Trophoblast cell (in vitro differentiated cells and primary cell): ENCODE measurements around the gene ZGPAT.

Experiments used
- DNase-seq, 2 donors: peaks; one replicate each; pipeline ENCODE4 v3.0.0-alpha.2; 2016
- H2AFZ ChIP-seq: 2 replicates; pipeline ENCODE4 v1.6.1; 2013; ENCODE audit warnings: low read length, moderate library complexity, mild to moderate bottlenecking; ENCODE audit not compliant: insufficient read depth, poor library complexity
- H2AK5ac ChIP-seq: 2 replicates; pipeline ENCODE4 v1.6.1; 2013; ENCODE audit warnings: mild to moderate bottlenecking, low read length
- H2BK120ac ChIP-seq: 2 replicates; pipeline ENCODE4 v1.6.1; 2013; ENCODE audit warnings: low read length, mild to moderate bottlenecking, moderate library complexity; ENCODE audit not compliant: insufficient read depth, poor library complexity
- H2BK12ac ChIP-seq: 2 replicates; pipeline ENCODE4 v1.6.1; 2013; ENCODE audit warnings: mild to moderate bottlenecking, low read length, moderate library complexity
- H2BK5ac ChIP-seq: 2 replicates; pipeline ENCODE4 v1.6.1; 2013; ENCODE audit warnings: low read length, low read depth, moderate library complexity, mild to moderate bottlenecking; ENCODE audit not compliant: poor library complexity
- H3K14ac ChIP-seq: 2 replicates; pipeline ENCODE4 v1.6.1; 2013; ENCODE audit warnings: mild to moderate bottlenecking, low read length
- H3K18ac ChIP-seq: 2 replicates; pipeline ENCODE4 v1.6.1; 2013; ENCODE audit warnings: mild to moderate bottlenecking, low read length
- H3K23ac ChIP-seq: 2 replicates; pipeline ENCODE4 v1.6.1; 2013; ENCODE audit warnings: low read length
- H3K27ac ChIP-seq: 2 replicates; pipeline ENCODE4 v1.5.1; 2013; ENCODE audit warnings: low read depth, mild to moderate bottlenecking, inconsistent platforms, low read length, moderate library complexity
- H3K27me3 ChIP-seq: 2 replicates; pipeline ENCODE4 v1.6.1; 2013; ENCODE audit warnings: inconsistent platforms, mild to moderate bottlenecking, low read length, moderate library complexity; ENCODE audit not compliant: insufficient read depth
- H3K36me3 ChIP-seq, 2 experiments: 1 replicate in 1 of 2; 2 replicates in 1 of 2; pipeline ENCODE4 v1.6.1; 2013; ENCODE audit warnings: low read length in 2 of 2, mild to moderate bottlenecking in 2 of 2, moderate library complexity in 1 of 2; ENCODE audit not compliant: insufficient read depth in 2 of 2, control insufficient read depth in 1 of 2
- H3K4ac ChIP-seq: 2 replicates; pipeline ENCODE4 v1.6.1; 2013; ENCODE audit warnings: low read depth, mild to moderate bottlenecking, low read length, moderate library complexity
- H3K4me1 ChIP-seq, 2 experiments: 1 replicate in 1 of 2; 2 replicates in 1 of 2; pipeline ENCODE4 v1.6.1; 2013; ENCODE audit warnings: low read length in 2 of 2, mild to moderate bottlenecking in 2 of 2, moderate library complexity in 1 of 2; ENCODE audit not compliant: insufficient read depth in 2 of 2, control insufficient read depth in 1 of 2
- H3K4me2 ChIP-seq: 2 replicates; pipeline ENCODE4 v1.6.1; 2013; ENCODE audit warnings: inconsistent platforms, mild to moderate bottlenecking, low read length, moderate library complexity
- H3K4me3 ChIP-seq: 2 replicates; pipeline ENCODE4 v1.5.1; 2013; ENCODE audit warnings: mild to moderate bottlenecking, low read depth, low read length, inconsistent platforms
- H3K79me1 ChIP-seq: one replicate; pipeline ENCODE4 v1.6.1; 2013; ENCODE audit warnings: low read length
- H3K79me2 ChIP-seq: 2 replicates; pipeline ENCODE4 v1.6.1; 2013; ENCODE audit warnings: low read length, mild to moderate bottlenecking; ENCODE audit not compliant: control insufficient read depth, insufficient read depth, poor library complexity
- H3K9ac ChIP-seq: 2 replicates; pipeline ENCODE4 v1.6.1; 2013; ENCODE audit warnings: mild to moderate bottlenecking, low read length
- H3K9me3 ChIP-seq: 2 replicates; pipeline ENCODE4 v1.6.1; 2013; ENCODE audit warnings: low read depth, mild to moderate bottlenecking, control low read depth, inconsistent platforms, low read length; ENCODE audit not compliant: insufficient read depth
- H4K12ac ChIP-seq: 2 replicates; pipeline ENCODE4 v1.6.1; 2013; ENCODE audit warnings: low read depth, mild to moderate bottlenecking, low read length, moderate library complexity
- H4K8ac ChIP-seq: 2 replicates; pipeline ENCODE4 v1.6.1; 2013; ENCODE audit warnings: low read depth, mild to moderate bottlenecking, low read length, moderate library complexity
- H4K91ac ChIP-seq: one replicate; pipeline ENCODE4 v1.6.1; 2013; ENCODE audit warnings: low read depth, mild to moderate bottlenecking, low read length, moderate library complexity
- WGBS: extraction: QIAGEN DNeasy Blood & Tissue Kit; methylation state at CpG from one replicate; pipeline ENCODE4 v1.1.7; 2013; ENCODE audit warnings: missing lambda C conversion rate; ENCODE audit not compliant: insufficient read length, insufficient coverage; ENCODE audit errors: extremely low coverage; 5-methylcytosine and 5-hydroxymethylcytosine counted together

ZGPAT gene

GRCh38 chr20:63682384-63683139 lies 25.3 kb upstream of the ZGPAT start:
- H3K4ac ChIP-seq: no peak overlapping the region
- peak overlapping the region; percentile 48 for H3K14ac ChIP-seq
- peak overlapping the region; percentile 39 for H2BK12ac ChIP-seq
- peak overlapping the region; percentile 6 for H2AFZ ChIP-seq
- peak overlapping the region; percentile 55 for H4K8ac ChIP-seq
- no peak overlapping the region for H3K23ac ChIP-seq
- DNase-seq: peak; percentile 99 to 100
- no CpG with 5 or more reads among the region's 22 CpGs for WGBS
- peaks cover 6% of the 10 kb centered on the region for H3K79me2 ChIP-seq
- H3K9ac ChIP-seq: no peak overlapping the region
- peaks cover 37 to 39% of the 10 kb centered on the region in 2 experiments for H3K4me1 ChIP-seq
- H3K27ac ChIP-seq: peak overlapping the region; percentile 88
- peak overlapping the region; percentile 88 for H2BK5ac ChIP-seq
- peak overlapping the region; percentile 7 for H2AK5ac ChIP-seq
- peaks cover 27% of the 10 kb centered on the region for H3K79me1 ChIP-seq
- H3K4me3 ChIP-seq: no peak overlapping the region
- H3K18ac ChIP-seq: peak overlapping the region; percentile 11
- no peak overlapping the region for H4K12ac ChIP-seq
- peaks cover 11 to 25% of the 10 kb centered on the region in 2 experiments for H3K36me3 ChIP-seq
- H2BK120ac ChIP-seq: peak overlapping the region; percentile 46
- H4K91ac ChIP-seq: peak overlapping the region; percentile 85
- peaks cover 6% of the 10 kb centered on the region for H3K9me3 ChIP-seq
- H3K4me2 ChIP-seq: peak overlapping the region; percentile 23
- H3K27me3 ChIP-seq: no peaks in the 10 kb centered on the region

GRCh38 chr20:63685269-63686026 lies 22.4 kb upstream of the ZGPAT start:
- Histone ChIP-seq H3K4me1 (peaks cover 37 to 39% of the 10 kb centered on the region in 2 experiments), H3K18ac (no peak overlapping the region), H3K4ac (no peak overlapping the region), H4K91ac (no peak overlapping the region), H3K79me2 (peaks cover 6% of the 10 kb centered on the region), H3K14ac (no peak overlapping the region), H3K4me2 (no peak overlapping the region), H4K12ac (no peak overlapping the region), H2BK5ac (no peak overlapping the region), H3K23ac (no peak overlapping the region), H3K27ac (no peak overlapping the region), H3K9ac (no peak overlapping the region), H3K27me3 (no peaks in the 10 kb centered on the region), H4K8ac (no peak overlapping the region), H3K9me3 (peaks cover 6% of the 10 kb centered on the region), H2AK5ac (no peak overlapping the region), H2BK12ac (peak overlapping the region; percentile 34), H2BK120ac (no peak overlapping the region), H3K4me3 (no peak overlapping the region), H2AFZ (no peak overlapping the region), H3K36me3 (peaks cover under 1 to 8% of the 10 kb centered on the region in 2 experiments), H3K79me1 (peaks cover 27% of the 10 kb centered on the region)
- DNase-seq: no peak
- no CpG with 5 or more reads among the region's 21 CpGs for WGBS

- no peak overlapping the region for H3K4me3 ChIP-seq
- WGBS: no CpG with 5 or more reads among the region's 24 CpGs
- peak overlapping the region; percentile 33 for H2BK120ac ChIP-seq
- peak overlapping the region; percentile 5 for H2AK5ac ChIP-seq
- no peak overlapping the region for H3K4ac ChIP-seq
- peaks cover 6% of the 10 kb centered on the region for H3K9me3 ChIP-seq
- H4K12ac ChIP-seq: no peak overlapping the region
- peaks cover 37 to 39% of the 10 kb centered on the region in 2 experiments for H3K4me1 ChIP-seq
- H3K79me2 ChIP-seq: peaks cover 6% of the 10 kb centered on the region
- peaks cover 27% of the 10 kb centered on the region for H3K79me1 ChIP-seq
- no peak overlapping the region for H3K23ac ChIP-seq
- no peak overlapping the region for H2AFZ ChIP-seq
- H3K27ac ChIP-seq: peak overlapping the region; percentile 30
- DNase-seq: no peak
- peak overlapping the region; percentile 28 for H4K91ac ChIP-seq
- H2BK12ac ChIP-seq: peak overlapping the region; percentile 34
- H3K4me2 ChIP-seq: no peak overlapping the region
- H3K9ac ChIP-seq: no peak overlapping the region
- no peaks in the 10 kb centered on the region for H3K27me3 ChIP-seq
- peaks cover 0 to 7% of the 10 kb centered on the region in 2 experiments for H3K36me3 ChIP-seq
- H4K8ac ChIP-seq: peak overlapping the region; percentile 5
- H3K14ac ChIP-seq: peak overlapping the region; percentile 7
- no peak overlapping the region for H2BK5ac ChIP-seq
- H3K18ac ChIP-seq: peak overlapping the region; percentile 0
Observed at GRCh38 chr20:63686094-63686491, 21.7 kb upstream of the ZGPAT start.

- no peak overlapping the region for H2AFZ ChIP-seq
- H3K9ac ChIP-seq: no peak overlapping the region
- H4K12ac ChIP-seq: no peak overlapping the region
- peaks cover 0 to 2% of the 10 kb centered on the region in 2 experiments for H3K36me3 ChIP-seq
- H2BK120ac ChIP-seq: peak overlapping the region; percentile 33
- peak overlapping the region; percentile 28 for H4K91ac ChIP-seq
- H3K23ac ChIP-seq: no peak overlapping the region
- peak overlapping the region; percentile 0 for H3K18ac ChIP-seq
- H3K27me3 ChIP-seq: no peaks in the 10 kb centered on the region
- peak overlapping the region; percentile 2 for H2BK12ac ChIP-seq
- H3K4ac ChIP-seq: no peak overlapping the region
- peak; percentile 81 to 88 for DNase-seq
- H4K8ac ChIP-seq: peak overlapping the region; percentile 5
- H3K79me2 ChIP-seq: peaks cover 4% of the 10 kb centered on the region
- H2AK5ac ChIP-seq: peak overlapping the region; percentile 5
- H3K4me1 ChIP-seq: peaks cover 32 to 34% of the 10 kb centered on the region in 2 experiments
- no peak overlapping the region for H3K4me3 ChIP-seq
- peak overlapping the region; percentile 36 for H3K14ac ChIP-seq
- H3K9me3 ChIP-seq: peaks cover 3% of the 10 kb centered on the region
- peaks cover 23% of the 10 kb centered on the region for H3K79me1 ChIP-seq
- no peak overlapping the region for H3K4me2 ChIP-seq
- no CpG with 5 or more reads among the region's 45 CpGs for WGBS
- H2BK5ac ChIP-seq: peak overlapping the region; percentile 13
- peak overlapping the region; percentile 43 for H3K27ac ChIP-seq
Observed at GRCh38 chr20:63686492-63687321, 21.1 kb upstream of the ZGPAT start.
